Measurements from ENCODE around the gene DGKD. TPM values are rescaled to one million over a fixed set of nuclear protein-coding genes. Genes with fewer than 3 reads are reported as not detected.
"Not testable (repeated sequence)": the region's sequence is repeated elsewhere in the genome, so short reads cannot be mapped to it uniquely, and the experiment has no call there.

Gene DGKD
- 14.1 and 14.8 TPM in 2 replicates for total RNA-seq (2014; rRNA removed; shearing (Covaris generic))
- 14.1 and 16.9 TPM in 2 replicates for polyA plus RNA-seq (2015; cell fraction: cytosol; rRNA removed)
- polyA plus RNA-seq (2015; cell fraction: nucleus; rRNA removed) = 56.8 and 57.9 TPM in 2 replicates

GRCh38 chr2:233353769-233354499, at the start of gene DGKD:
DGKD (plus strand) TSS chr2:233354494; CDS start chr2:233354519, 25 bp downstream.
- no peak for DNase-seq (ENCODE audit: low read depth)

- DNase-seq (ENCODE audit: low read depth) = no peak
Measured at GRCh38 chr2:233307565-233307964, 46.7 kb upstream of the DGKD start, which contains the start of gene SAG. SAG (plus strand) TSS chr2:233307816; CDS start chr2:233309190, 1,374 bp downstream.

- no peak for DNase-seq (ENCODE audit: low read depth)
Measured at GRCh38 chr2:233311241-233311926, 42.9 kb upstream of the DGKD start.

GRCh38 chr2:233312874-233313273, 41.4 kb upstream of the DGKD start:
- no peak for DNase-seq (ENCODE audit: low read depth)

- DNase-seq (ENCODE audit: low read depth) = no peak
Measured at GRCh38 chr2:233314180-233314925, 39.9 kb upstream of the DGKD start.

- DNase-seq (ENCODE audit: low read depth) = no peak
Measured at GRCh38 chr2:233317196-233317943, 36.9 kb upstream of the DGKD start.

- no peak for DNase-seq (ENCODE audit: low read depth)
Measured at GRCh38 chr2:233319256-233319655, 35.0 kb upstream of the DGKD start.

GRCh38 chr2:233320470-233320869, 33.8 kb upstream of the DGKD start:
- DNase-seq (ENCODE audit: low read depth) = no peak

GRCh38 chr2:233321166-233321565, 33.1 kb upstream of the DGKD start:
- DNase-seq (ENCODE audit: low read depth) = no peak

- DNase-seq (ENCODE audit: low read depth) = no peak
Measured at GRCh38 chr2:233323851-233324250, 30.4 kb upstream of the DGKD start.

- no peak for DNase-seq (ENCODE audit: low read depth)
Measured at GRCh38 chr2:233325256-233325655, 29.0 kb upstream of the DGKD start.

GRCh38 chr2:233325814-233326213, 28.5 kb upstream of the DGKD start:
- no peak for DNase-seq (ENCODE audit: low read depth)

- no peak for DNase-seq (ENCODE audit: low read depth)
Measured at GRCh38 chr2:233326500-233326899, 27.8 kb upstream of the DGKD start.

- no peak for DNase-seq (ENCODE audit: low read depth)
Measured at GRCh38 chr2:233328922-233329321, 25.4 kb upstream of the DGKD start.

- DNase-seq (ENCODE audit: low read depth) = peak; percentile 37
Measured at GRCh38 chr2:233329489-233330135, 24.7 kb upstream of the DGKD start.

- DNase-seq (ENCODE audit: low read depth) = no peak
Measured at GRCh38 chr2:233331536-233331935, 22.8 kb upstream of the DGKD start.

- DNase-seq (ENCODE audit: low read depth) = no peak
Measured at GRCh38 chr2:233332125-233332524, 22.2 kb upstream of the DGKD start.

- DNase-seq (ENCODE audit: low read depth) = no peak
Measured at GRCh38 chr2:233334915-233335314, 19.4 kb upstream of the DGKD start.

GRCh38 chr2:233336091-233336490, 18.2 kb upstream of the DGKD start:
- DNase-seq (ENCODE audit: low read depth) = not testable (repeated sequence)

GRCh38 chr2:233336541-233336940, 17.8 kb upstream of the DGKD start:
- DNase-seq (ENCODE audit: low read depth) = no peak

GRCh38 chr2:233338046-233338445, 16.2 kb upstream of the DGKD start:
- DNase-seq (ENCODE audit: low read depth) = no peak

Data from HT1080 (cell line).